Brain microvascular endothelial cell (primary cell): ENCODE data around the gene MAP3K21.

Experiments
- DNase-seq: peaks from one replicate; pipeline ENCODE4 v3.0.0-alpha.2; 2020
- H3K27ac ChIP-seq: fragments of 250-450 bp; sonication (Bioruptor Pico); 2 replicates; pipeline ENCODE4 v1.5.1; 2020; ENCODE audit warnings: mild to moderate bottlenecking, moderate library complexity
- H3K27me3 ChIP-seq: fragments of 250-450 bp; sonication (Bioruptor Pico); replicated peaks from 2 replicates; pipeline ENCODE4 v1.5.1; 2020; ENCODE audit warnings: mild to moderate bottlenecking
- H3K36me3 ChIP-seq: fragments of 250-450 bp; sonication (Bioruptor Pico); replicated peaks from 2 replicates; pipeline ENCODE4 v1.5.1; 2020; ENCODE audit warnings: mild to moderate bottlenecking
- H3K4me3 ChIP-seq: 2 replicates; pipeline ENCODE4 v1.5.1; 2011; ENCODE audit warnings: low read depth, mild to moderate bottlenecking, control low read depth, low read length, moderate library complexity
- CTCF ChIP-seq: IDR thresholded peaks from 2 replicates; pipeline ENCODE4 v1.5.1; 2011; ENCODE audit warnings: low read depth, mild to moderate bottlenecking, moderate library complexity, low read length, control low read depth, inconsistent platforms; ENCODE audit errors: missing control alignments
- in situ Hi-C: cut with HindIII; loops from 2 replicates; pipeline ENCODE4 v1.10.0; 2017; ENCODE audit warnings: low sequenced_read_pairs, low pct_ligation_motif_present

MAP3K21 gene

GRCh38 chr1:233364026-233364425, 36.5 kb downstream of the MAP3K21 start:
- no peak overlapping the region for H3K4me3 ChIP-seq
- in situ Hi-C loops, result no loop called here
- DNase-seq, result no peak
- H3K36me3 ChIP-seq, result no peaks in the 10 kb centered on the region
- H3K27me3 ChIP-seq, result peaks cover 2% of the 10 kb centered on the region
- TF ChIP-seq CTCF, result no peak
- no peak overlapping the region for H3K27ac ChIP-seq

GRCh38 chr1:233364695-233365539, 37.4 kb downstream of the MAP3K21 start:
- peaks cover 2% of the 10 kb centered on the region for H3K27me3 ChIP-seq
- H3K27ac ChIP-seq, result no peak overlapping the region
- peak; percentile 53 for TF ChIP-seq CTCF
- no peak overlapping the region for H3K4me3 ChIP-seq
- H3K36me3 ChIP-seq, result no peaks in the 10 kb centered on the region
- in situ Hi-C loops, result no loop called here
- DNase-seq, result no peak

- no peak overlapping the region for H3K4me3 ChIP-seq
- no peak for TF ChIP-seq CTCF
- in situ Hi-C loops, result no loop called here
- H3K27me3 ChIP-seq, result peaks cover 2% of the 10 kb centered on the region
- no peak for DNase-seq
- H3K27ac ChIP-seq, result no peak overlapping the region
- no peaks in the 10 kb centered on the region for H3K36me3 ChIP-seq
These were observed 39.1 kb downstream of the MAP3K21 start for GRCh38 chr1:233366575-233366974.

GRCh38 chr1:233367057-233367803, 39.7 kb downstream of the MAP3K21 start:
- H3K4me3 ChIP-seq, result no peak overlapping the region
- TF ChIP-seq CTCF, result no peak
- in situ Hi-C loops, result no loop called here
- no peaks in the 10 kb centered on the region for H3K27me3 ChIP-seq
- H3K27ac ChIP-seq, result no peak overlapping the region
- H3K36me3 ChIP-seq, result no peaks in the 10 kb centered on the region
- DNase-seq, result no peak

- DNase-seq, result no peak
- TF ChIP-seq CTCF, result no peak
- in situ Hi-C loops, result no loop called here
- Histone ChIP-seq H3K4me3 (no peak overlapping the region), H3K36me3 (no peaks in the 10 kb centered on the region), H3K27me3 (no peaks in the 10 kb centered on the region), H3K27ac (no peak overlapping the region)
These were observed 40.7 kb downstream of the MAP3K21 start for GRCh38 chr1:233368106-233368788.
